ENCODE measurements around the gene KCNJ16.

- no peak for TF ChIP-seq ZNF274 (IDR thresholded peaks at IDR 0.05; ENCODE audit: low read depth, low read length)
- no peak for TF ChIP-seq YY1 (IDR thresholded peaks at IDR 0.05; ENCODE audit: insufficient read depth, insufficient read length)
- no peak for TF ChIP-seq SUZ12 (IDR thresholded peaks at IDR 0.05; ENCODE audit: extremely low read depth, insufficient read depth, insufficient read length)
Observed at GRCh38 chr17:70119545-70119944, 44.5 kb downstream of the KCNJ16 start.

Measured in NT2/D1 (cell line).